ENCODE data around the gene NR6A1.

- TF ChIP-seq CTCF (IDR thresholded peaks at IDR 0.05) (no peak), POLR2A (IDR thresholded peaks at IDR 0.05) (no peak)
Measured at GRCh38 chr9:124814164-124814535, 43.0 kb upstream of the NR6A1 start.
